C1 segment of cervical spinal cord (tissue), 14 donors: ENCODE results near the gene SLC35F6.

Source experiments
- DNase-seq, 14 donors: peaks; one replicate each; lab custom pipeline; 2025; lab: John Stamatoyannopoulos, UW

Gene SLC35F6

GRCh38 chr2:26818255-26818654 is 54.2 kb downstream of the SLC35F6 start:
- DNase-seq = no peak

DNA sequence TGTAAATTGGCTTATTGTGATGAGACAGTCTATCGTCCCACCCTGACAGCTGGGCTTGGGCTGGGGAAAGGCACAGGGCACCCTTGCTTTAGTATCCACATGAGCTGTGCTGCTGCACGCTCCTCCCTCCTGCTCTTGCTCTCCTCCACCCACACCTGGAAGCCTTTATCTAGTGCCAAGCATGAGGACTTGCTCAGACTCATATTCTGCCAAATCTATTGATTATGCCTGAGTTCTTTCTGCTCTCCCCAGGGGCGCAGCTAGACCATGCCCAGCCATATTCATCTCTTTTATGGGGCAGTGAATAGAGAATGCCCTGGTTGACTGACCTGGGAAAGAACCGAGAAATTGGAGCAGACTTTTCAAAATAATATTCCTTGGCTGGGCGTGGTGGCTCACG is 54.9 kb downstream of the SLC35F6 start:
- no peak for DNase-seq

- DNase-seq = no peak
Measured at GRCh38 chr2:26820932-26821331, 56.8 kb downstream of the SLC35F6 start.

DNA sequence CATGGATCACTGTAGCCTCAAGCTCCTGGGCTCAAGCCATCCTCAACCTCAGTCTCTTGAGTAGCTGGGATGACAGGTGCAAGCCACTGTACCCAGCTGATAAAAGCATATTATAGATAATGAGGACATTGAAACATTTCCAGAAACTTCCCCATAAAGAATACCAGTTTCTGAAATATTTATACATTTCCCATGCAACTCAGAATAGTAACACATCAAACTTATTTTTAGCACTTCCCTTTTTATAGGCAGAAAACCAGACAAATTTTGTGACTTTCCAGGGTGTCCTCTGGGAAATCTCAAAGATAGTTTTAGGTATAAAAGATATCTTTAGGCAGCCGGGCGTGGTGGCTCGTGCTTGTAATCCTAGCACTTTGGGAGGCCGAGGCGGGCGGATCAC is 58.8 kb downstream of the SLC35F6 start:
- no peak for DNase-seq
